Stimulated activated CD8-positive, alpha-beta memory T cell treated with anti-CD3 and anti-CD28 coated beads, Interleukin-4, amount 100 ng/mL, for 48 hours (primary cell): ENCODE measurements around the gene ARPC4.

Experiments
- DNase-seq: peaks from one replicate; pipeline ENCODE4 v3.0.0-alpha.2; 2020

Gene ARPC4

DNA sequence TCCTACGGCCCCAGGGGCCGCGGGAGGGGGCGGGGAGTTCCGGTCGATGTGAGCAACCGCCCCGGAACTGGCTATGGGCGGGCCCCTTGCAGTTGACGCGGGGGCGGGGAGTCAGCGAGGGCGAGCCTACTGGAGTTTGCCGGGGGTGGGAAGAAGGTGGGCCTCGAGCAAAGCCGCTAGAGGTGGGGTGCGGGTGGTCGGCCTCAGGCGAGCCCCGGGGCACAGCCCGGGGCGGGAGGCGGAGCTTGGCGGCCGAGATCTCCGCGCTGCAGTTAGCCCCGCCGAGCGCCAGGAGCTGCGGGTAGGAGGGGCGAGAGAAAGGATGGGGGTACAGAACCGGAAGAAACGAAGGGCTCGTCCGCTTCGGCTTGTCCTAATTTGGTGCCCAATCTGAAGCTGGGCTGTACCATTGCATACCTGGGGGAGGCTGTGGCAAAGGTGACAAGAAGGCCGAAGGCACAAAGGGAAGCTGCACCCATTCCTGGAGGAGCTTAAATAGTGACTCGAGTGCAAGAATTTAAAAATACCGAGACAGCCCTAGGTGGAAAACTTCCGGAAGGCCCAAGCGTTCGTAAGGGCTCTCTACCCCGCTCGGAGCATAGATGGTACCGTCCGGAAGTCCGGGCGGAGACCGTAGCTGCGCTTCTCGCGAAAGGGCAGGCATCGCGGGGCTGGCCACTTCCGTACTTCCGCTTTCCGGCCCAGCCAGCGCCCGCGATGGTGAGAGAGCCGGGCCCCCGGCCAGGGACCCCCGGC, at the start of gene ARPC4, which contains the start of gene TADA3:
TSS of gene ARPC4 (plus strand) at position 678 of the 756 bp plus-strand sequence. CDS start at position 718, 40 bp downstream.
TSS of gene TADA3 (minus strand) at position 69 of the 756 bp plus-strand sequence. CDS start 1,007 bp downstream, outside the sequence.
- DNase-seq = peak; percentile 93

DNA sequence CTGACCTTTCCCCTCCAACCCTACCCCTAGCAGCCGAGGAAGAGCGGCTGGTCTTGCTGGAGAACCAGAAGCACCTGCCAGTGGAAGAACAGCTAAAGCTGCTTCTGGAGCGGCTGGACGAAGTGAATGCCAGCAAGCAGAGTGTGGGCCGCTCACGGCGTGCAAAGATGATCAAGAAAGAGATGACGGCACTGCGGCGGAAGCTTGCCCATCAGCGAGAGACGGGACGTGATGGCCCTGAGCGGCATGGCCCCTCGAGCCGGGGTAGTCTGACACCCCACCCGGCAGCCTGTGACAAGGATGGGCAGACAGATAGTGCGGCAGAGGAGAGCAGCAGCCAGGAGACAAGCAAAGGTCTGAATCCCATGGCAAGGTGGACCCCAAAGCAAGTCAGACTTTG, 49.3 kb upstream of the ARPC4 start:
- no peak for DNase-seq

DNA sequence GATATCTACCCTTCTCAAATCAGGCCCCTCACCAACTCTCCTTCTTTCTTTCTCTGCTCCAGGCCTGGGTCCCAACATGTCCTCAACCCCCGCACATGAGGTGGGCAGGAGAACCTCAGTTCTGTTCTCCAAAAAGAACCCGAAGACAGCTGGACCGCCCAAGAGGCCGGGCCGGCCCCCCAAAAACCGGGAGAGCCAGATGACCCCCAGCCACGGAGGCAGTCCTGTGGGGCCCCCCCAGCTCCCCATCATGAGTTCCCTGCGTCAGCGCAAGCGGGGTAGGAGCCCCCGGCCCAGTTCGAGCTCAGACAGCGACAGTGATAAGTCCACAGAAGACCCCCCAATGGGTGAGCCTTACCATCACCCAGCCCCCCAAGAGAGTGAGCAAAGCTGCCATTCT, 48.7 kb upstream of the ARPC4 start:
- no peak for DNase-seq

DNA sequence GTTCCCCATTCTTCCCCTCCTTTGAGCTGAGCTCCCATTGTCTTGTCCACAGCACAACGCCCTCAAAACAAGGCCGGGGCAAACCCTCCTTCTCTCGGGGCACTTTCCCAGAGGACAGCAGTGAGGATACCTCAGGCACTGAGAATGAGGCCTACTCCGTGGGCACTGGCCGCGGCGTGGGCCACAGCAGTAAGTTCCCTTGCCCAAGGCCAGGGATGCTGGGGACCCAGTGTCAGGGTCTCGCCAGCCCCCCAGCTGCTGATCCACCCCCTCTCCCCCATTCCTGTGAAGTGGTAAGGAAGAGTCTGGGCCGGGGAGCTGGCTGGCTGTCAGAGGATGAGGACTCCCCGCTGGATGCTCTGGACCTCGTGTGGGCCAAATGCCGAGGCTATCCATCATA, 47.4 kb upstream of the ARPC4 start:
- no peak for DNase-seq

DNA sequence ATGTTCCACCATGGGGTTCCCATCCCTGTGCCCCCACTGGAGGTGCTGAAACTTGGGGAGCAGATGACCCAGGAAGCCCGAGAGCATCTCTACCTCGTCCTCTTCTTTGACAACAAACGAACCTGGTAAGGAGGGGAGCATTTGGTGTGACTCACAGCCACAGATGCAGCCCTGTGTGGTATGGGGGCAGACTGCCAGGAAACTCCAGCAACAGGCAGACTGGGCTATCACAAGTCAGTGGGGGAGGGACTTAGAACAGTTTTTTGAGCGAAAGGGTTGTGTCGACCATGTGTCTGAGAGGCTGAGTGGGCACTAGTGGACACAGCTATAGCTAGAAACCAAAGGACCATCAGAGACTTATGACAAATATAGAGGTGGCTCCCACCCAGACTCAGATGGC, 46.6 kb upstream of the ARPC4 start:
- DNase-seq = peak; percentile 64

DNA sequence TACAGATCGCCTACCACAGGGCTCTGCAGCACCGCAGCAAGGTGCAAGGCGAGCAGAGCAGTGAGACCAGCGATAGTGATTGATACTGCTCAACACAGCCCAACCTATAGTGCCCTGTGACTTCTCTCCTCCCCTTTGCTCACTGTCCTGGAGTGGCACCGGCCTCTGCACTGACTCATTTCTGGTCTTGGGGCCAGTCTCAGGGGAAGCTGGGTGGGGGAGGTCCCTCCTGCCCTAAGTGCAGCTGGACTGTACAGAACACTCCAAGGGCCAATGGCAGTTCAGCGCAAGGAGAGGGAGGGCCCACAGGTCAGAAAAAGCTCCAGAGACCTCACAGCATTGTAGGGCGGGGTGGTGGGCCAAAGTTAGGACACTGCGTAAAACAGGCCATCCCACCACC, 45.6 kb upstream of the ARPC4 start:
- no peak for DNase-seq

DNA sequence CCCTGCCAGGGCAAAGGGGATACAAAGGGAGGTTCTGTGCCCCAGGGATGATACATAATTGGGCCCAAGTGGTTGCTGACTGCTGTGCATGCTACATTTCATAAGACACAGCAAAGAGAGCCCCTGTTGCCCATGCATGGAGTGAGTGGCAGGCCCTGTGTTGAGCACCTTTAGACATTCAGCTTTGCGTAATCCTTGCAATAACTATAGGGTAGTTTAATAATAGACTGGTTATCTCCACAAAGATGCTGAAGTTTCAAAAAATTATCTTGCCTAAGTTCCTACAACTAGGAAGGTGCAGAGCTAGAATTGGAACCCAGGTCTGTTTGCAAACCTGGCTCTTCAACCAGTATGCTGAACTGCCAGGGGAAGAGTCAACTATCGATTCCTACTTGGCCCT, 44.9 kb upstream of the ARPC4 start:
- no peak for DNase-seq

DNA sequence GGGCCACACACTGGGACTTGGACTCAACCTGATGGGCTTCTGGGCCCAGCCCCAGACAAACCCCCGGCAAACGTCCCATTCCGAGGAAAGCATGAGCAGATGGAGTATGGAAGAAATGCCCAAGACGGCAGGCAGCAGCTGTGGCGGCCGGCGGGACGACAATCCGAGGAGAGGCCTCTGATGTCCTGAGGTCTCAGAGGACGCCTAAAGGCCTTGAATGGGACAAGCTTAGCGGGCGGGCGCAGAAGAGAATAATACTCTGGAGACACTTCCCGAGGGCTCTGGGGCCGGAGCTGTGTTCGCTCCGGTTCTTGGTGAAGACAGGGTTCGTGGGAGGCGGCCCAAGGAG, 43.6 kb upstream of the ARPC4 start:
- no peak for DNase-seq

DNA sequence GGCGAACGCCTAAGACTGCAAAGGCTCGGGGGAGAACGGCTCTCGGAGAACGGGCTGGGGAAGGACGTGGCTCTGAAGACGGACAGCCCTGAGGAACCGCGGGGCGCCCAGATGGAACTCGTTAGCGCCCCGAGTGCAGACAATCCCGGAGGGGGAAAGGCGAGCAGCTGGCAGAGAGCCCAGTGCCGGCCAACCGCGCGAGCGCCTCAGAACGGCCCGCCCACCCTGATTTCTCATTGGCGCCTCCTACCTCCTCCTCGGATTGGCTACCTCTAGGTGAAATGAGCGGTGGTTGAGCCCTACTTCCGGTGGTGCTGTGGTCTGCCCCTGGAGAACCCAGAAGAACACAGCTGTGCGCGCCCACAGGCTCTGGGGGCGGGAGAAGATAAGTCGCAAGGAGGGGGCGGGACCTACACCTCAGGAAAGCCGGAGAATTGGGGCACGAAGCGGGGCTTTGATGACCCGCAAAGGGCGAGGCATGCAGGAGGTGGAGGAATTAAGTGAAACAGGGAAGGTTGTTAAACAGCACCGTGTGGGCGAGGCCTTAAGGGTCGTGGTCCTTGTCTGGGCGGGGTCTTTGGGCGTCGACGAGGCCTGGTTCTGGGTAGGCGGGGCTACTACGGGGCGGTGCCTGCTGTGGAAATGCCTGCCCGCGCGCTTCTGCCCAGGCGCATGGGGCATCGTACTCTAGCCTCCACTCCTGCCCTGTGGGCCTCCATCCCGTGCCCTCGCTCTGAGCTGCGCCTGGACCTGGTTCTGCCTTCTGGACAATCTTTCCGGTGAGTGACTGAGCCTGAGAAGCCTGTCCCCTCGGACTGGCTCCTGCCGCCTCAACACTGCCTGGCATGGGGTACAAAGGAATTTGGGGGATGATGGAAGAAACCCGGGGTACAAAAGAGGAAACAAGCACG, 43.0 kb upstream of the ARPC4 start, which contains the start of gene OGG1:
TSS of gene OGG1 (plus strand) at position 308 of the 911 bp plus-strand sequence. CDS start at position 643, 335 bp downstream.
- peak; percentile 97 for DNase-seq

DNA sequence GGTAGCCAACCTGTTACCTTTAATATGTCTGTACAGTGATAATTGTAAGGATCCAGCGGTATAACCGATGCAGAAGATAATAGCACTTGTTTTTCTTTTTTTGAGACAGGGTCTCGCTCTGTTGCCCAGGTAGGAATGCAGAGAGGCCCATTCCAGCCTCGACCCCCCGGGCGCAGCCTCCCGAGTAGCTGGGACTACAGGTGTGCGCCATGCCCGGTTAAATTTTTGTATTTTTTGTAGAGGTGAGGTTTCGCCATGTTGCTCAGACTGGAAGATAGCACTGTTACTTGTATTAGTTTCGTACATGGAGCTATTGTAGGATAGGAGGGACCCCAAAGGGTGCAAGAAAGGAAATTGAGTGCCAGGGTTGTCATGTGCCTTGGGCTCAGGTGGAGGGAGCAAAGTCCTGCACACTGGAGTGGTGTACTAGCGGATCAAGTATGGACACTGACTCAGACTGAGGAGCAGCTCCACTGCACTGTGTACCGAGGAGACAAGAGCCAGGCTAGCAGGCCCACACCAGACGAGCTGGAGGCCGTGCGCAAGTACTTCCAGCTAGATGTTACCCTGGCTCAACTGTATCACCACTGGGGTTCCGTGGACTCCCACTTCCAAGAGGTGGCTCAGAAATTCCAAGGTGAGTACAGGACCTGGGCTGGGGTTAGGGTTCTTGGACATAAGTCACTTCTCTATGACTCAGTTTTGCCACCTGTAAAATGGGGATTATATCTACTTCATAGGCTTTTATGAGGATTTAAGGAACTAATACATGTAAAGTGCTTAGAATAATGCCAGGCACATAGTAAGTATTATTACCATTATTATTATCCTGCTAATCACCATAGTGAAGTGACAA, 42.1 kb upstream of the ARPC4 start:
- no peak for DNase-seq

DNA sequence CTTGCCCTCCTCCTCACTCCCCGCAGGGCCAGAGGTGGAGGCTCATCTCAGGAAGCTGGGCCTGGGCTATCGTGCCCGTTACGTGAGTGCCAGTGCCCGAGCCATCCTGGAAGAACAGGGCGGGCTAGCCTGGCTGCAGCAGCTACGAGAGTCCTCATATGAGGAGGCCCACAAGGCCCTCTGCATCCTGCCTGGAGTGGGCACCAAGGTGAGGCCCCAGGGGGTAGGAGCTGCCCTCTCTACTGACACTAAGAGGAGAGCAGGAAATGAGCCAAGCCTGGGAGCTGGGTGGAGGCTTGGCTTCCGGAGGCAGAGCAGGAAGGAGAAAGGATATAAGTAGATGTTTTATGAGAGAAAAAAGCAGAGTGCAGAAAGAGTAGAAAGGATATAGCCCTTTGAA, 38.2 kb upstream of the ARPC4 start:
- no peak for DNase-seq

DNA sequence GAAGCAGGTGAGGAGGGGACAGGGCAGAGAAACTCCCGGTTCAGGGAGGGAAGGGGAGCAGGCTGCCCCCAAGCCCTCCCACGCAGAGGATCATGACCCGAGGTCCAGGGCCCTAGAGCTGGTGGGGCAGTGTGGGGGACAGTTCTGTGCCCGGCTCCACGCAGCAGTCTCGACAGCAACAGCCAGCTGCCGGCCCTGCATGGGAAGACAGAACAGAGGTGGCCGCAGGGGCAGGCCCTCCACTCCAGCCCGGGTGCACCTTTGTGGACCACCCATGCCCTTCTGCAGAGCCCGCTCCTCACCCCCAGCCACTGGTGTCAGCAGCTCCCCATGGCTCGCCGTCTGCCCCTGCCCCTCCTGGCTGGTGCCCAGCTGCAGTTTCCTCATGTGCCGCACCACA, 35.5 kb upstream of the ARPC4 start:
- no peak for DNase-seq

DNA sequence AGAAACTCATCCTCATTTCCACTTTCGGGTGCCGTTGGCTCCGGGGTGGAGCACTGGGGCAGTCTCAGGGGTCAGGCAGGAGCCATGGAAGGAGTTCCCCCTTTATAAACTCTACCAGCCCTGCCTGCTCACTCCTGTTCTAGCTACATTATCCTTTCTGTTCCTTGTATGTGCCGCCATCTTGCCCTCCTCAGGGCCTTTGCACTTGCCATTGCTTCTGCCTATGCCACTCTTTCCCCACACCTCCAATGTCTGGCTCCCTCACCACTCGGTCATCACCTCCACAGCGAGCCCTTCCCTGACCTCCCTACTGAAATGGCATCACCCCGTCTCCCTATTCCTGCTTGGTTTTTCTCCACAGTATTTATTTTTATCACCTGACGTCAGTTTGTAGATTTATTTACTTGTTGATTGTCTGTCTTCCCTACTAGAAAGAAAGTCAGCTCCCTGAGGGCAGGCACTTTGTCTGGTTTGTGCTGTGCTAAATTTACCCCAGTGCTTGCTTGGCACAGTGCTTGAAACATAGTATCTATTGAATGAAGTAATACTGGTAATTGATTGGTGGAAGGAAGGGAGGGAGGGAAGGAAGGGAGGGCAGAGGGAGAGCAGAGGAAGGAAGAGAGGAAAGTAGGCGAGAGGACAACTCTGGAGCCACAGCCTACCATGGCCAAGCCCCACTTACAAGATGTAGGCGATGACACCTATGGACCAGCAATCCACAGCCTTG, 31.9 kb upstream of the ARPC4 start:
- no peak for DNase-seq

DNA sequence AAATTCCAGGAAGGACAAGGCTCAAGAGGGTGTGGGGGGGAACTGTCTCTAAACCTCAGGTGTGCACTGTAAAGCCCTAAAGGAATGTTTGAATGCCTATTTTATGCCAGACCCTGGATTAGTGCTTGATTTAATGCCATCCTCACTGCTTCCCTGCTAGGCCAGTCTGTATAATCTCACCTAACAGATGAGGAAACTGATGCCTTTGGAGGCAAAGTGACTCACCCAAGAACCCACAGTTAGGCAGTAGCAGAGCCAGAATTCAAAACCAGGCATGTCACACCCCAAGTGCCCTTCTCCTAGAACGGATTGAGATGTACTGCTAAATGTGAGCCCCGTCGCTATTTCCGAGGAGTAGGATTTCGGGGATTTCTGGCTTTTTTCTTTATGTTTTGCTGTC, 31.0 kb upstream of the ARPC4 start:
- DNase-seq = no peak

DNA sequence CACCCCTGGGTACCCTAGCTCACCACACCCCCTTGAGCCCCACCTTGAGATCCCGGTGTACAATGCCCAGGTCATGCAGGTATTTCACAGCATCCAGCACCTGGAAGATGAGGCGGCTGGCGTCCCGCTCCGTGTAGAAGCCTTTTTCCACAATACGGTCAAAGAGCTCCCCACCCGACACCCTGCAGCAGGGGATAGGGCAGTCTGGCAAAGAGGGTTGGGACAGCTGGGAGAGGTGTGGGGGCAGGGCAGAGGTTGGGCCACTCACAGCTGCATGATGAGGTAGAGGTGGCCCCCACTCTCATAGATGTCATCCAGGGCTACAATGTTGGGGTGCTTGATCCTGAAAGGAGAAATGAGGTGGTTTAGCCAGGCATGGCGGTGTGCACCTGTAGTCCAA, 30.0 kb upstream of the ARPC4 start:
- no peak for DNase-seq

DNA sequence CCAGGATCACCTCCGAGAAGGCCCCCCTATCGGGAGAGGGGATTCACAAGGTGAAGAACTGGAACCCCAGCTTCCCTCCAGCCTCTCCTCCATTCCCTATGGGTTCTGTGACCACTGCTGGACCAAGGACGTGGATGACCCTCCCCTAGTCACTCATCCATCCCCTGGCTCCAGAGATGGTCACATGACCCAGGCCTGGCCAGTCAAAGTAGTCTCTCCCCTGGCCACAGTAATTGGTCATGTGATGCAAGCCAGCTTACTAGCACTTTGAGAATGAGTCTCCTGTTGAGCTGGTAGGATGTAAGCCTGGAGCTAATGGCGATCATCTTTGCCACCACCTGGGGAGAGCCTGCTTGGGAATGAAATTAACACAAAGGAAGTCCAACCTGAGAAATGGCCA, 27.0 kb upstream of the ARPC4 start:
- DNase-seq = no peak

DNA sequence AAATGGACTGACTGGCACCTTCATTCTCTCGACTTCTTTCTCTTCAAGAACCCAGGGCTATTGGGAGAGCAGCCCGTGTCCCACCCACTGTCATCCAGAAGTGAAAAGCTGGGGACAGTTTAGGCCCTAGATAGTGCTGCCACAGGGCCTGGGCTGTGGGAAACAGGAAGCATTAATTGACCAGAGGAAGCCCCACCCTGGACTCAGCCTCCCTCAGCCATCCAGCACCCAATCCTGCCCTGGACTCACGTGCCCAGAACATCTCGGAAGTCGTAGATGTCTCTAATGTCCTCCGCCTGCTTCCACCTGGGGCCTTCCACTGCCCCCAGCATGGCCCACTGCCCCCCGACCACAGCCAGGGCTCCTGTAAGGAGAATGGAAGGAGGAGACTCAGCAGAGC, 25.5 kb upstream of the ARPC4 start:
- DNase-seq = no peak

DNA sequence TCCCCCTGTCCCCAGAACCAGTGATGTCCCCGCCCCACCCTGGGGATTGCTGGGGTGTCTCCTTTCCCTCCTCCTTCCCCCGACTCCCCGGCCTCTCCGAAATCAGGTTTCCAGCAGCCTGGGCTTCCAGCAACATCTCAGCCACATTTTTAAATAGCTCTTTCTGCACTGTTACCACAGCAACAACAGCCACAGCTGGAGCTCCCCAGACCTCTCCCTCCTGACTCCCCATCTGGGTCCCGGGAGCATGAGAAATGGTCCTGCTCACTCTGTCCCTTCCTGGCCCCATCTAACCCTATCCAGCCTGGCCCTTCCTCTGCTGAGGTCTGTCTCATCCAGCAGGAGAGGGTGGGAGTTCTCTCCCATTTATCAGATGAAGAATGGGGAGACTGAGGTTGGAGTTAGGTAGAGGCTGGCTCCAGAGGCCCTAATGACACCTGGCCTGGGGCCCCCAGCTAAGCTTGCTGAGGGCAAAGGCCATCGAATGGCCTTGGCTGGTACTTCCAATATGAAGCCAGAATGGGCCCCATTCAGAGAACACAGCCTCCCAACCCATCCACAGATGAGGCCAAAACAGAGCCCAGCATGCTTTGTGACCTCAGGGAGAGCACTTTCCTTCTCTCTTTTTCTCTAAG, 24.6 kb upstream of the ARPC4 start:
- DNase-seq = no peak

DNA sequence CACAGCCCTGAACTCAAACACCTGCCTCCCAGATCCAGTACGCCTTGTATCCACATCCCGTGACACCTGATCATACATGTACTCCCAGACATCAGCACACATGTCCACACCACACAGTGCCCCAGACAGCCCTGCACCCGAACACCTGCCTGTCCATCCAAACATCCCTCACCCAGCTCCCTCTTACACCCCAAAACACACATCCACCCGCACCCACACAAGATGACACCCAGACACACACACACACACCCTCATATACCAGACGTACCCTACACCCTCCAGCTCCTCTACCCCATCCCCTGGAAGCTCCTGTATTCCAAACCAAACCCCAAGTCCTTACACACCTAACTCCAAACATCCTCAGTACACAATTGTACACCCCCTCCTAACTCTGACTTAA, 23.9 kb upstream of the ARPC4 start:
- DNase-seq = no peak

DNA sequence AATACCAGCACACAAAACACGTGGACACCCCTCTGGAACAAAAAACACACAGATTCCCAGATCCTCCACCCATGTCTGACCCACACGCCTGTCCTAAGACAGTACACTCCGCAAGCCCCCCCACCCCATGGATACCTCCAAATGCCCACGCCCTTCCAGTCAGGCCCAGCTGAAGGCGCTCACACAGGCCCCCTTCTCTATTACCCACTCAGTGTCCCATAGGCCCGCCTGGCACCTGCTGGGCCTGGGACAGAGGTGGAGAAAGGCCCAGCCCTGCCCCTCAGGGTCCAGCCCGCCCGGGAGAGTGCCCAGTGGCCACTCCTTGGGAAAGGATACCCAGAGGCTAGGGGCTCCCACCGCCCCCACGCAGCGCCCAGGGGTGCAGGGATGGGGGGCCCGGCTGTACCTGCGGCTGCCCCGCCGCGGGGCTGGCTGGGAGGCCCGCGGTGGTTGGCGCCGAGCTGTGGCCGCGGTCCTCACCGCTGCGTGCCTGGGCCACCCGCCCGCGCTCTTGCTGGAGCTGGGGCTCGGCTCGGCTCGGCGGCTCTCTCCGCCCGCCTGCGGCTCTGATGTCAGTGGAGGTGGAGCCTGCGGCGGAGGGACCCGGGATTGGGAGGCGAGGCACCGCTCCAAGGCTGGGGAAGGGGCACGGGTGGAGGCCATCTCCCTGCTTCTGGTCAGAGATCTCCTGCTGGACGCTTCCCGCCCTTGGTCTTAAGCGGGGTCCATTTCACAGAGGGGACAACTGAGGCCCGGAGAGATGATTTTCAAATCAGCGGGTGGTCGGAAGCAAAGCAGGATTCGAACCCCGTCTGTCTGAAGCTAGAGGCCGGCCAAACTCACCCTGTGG, 23.2 kb upstream of the ARPC4 start, which contains the start of gene CAMK1:
TSS of gene CAMK1 (minus strand) at position 522 of the 850 bp plus-strand sequence. CDS start 2,198 bp downstream, outside the sequence.
- DNase-seq = peak; percentile 82
